Liver (tissue), 3 donors: ENCODE data around the gene BANP.
"Not testable (repeated sequence)": the region's sequence is repeated elsewhere in the genome, so short reads cannot be mapped to it uniquely, and the experiment has no call there.

ENCODE experiments used
- FOXA1 ChIP-seq: IDR thresholded peaks from 2 replicates; pipeline ENCODE4 v1.6.1; 2016; ENCODE audit warnings: antibody characterized with exemption
- GABPA ChIP-seq, 2 donors: IDR thresholded peaks in 1 of 2; conservative IDR thresholded peaks in 1 of 2; 2 replicates each; pipeline ENCODE4 v1.6.1; 2016; ENCODE audit warnings: antibody characterized with exemption in 2 of 2, mild to moderate bottlenecking in 1 of 2, moderate library complexity in 1 of 2
- JUND ChIP-seq, 2 donors: IDR thresholded peaks; 2 replicates each; pipeline ENCODE4 v1.6.1; 2016; ENCODE audit warnings: antibody characterized with exemption in 2 of 2
- RAD21 ChIP-seq, 2 donors: IDR thresholded peaks; 2 replicates each; pipeline ENCODE4 v1.6.1; 2016; ENCODE audit warnings: antibody characterized with exemption in 2 of 2, mild to moderate bottlenecking in 2 of 2
- YY1 ChIP-seq: IDR thresholded peaks from 2 replicates; pipeline ENCODE4 v1.6.1; 2016; ENCODE audit warnings: antibody characterized with exemption, mild to moderate bottlenecking
- TF ChIP-seq, protein P1 (sequence below): fragments of 150-350 bp; IDR thresholded peaks from 2 replicates; pipeline ENCODE4 v1.5.1; 2017; ENCODE audit warnings: improper control_type of control experiment, low read depth, low read length; ENCODE audit not compliant: missing input control
- TF ChIP-seq, protein P2 (sequence below): IDR thresholded peaks from 2 replicates; pipeline ENCODE4 v1.6.1; 2016; ENCODE audit warnings: antibody characterized with exemption
- TF ChIP-seq, protein P3 (sequence below): IDR thresholded peaks from 2 replicates; pipeline ENCODE4 v1.6.1; 2016; ENCODE audit warnings: antibody characterized with exemption
- TF ChIP-seq, protein P4 (sequence below): IDR thresholded peaks from 2 replicates; pipeline ENCODE4 v1.6.1; 2016; ENCODE audit warnings: antibody characterized with exemption
- TF ChIP-seq, protein P5 (sequence below): IDR thresholded peaks from 2 replicates; pipeline ENCODE4 v1.6.1; 2016; ENCODE audit warnings: antibody characterized with exemption, mild to moderate bottlenecking
- donor health status: healthy.
- donor health status: healthy.

DNA sequence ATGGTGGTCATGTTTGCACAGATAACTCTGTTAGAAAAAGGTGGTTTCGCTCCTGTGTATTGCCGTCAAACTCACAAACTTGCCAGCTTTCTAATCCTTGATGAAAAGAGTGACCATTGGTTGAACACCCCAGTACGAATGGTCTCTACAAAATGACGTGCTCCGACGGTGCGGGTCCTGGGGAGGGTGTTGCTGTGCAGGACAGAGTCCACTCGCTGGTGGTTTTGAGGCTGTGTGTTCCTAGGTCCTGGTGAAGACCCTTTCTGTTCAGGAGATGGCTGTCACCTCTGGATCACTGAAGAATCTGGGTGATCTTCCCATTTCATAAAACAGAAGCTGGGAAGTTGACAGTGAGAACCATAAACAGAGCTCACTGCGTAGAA lies 87.3 kb downstream of the BANP start:
- TF ChIP-seq, protein P1, sequence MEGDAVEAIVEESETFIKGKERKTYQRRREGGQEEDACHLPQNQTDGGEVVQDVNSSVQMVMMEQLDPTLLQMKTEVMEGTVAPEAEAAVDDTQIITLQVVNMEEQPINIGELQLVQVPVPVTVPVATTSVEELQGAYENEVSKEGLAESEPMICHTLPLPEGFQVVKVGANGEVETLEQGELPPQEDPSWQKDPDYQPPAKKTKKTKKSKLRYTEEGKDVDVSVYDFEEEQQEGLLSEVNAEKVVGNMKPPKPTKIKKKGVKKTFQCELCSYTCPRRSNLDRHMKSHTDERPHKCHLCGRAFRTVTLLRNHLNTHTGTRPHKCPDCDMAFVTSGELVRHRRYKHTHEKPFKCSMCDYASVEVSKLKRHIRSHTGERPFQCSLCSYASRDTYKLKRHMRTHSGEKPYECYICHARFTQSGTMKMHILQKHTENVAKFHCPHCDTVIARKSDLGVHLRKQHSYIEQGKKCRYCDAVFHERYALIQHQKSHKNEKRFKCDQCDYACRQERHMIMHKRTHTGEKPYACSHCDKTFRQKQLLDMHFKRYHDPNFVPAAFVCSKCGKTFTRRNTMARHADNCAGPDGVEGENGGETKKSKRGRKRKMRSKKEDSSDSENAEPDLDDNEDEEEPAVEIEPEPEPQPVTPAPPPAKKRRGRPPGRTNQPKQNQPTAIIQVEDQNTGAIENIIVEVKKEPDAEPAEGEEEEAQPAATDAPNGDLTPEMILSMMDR = not testable (repeated sequence)
- not testable (repeated sequence) for TF ChIP-seq YY1; FOXA1; GABPA (IDR thresholded peaks at IDR 0.05 in 1 of 2, conservative IDR thresholded peaks at IDR 0.05 in 1 of 2); RAD21 (IDR thresholded peaks at IDR 0.05); JUND (IDR thresholded peaks at IDR 0.05)
- TF ChIP-seq, protein P2, sequence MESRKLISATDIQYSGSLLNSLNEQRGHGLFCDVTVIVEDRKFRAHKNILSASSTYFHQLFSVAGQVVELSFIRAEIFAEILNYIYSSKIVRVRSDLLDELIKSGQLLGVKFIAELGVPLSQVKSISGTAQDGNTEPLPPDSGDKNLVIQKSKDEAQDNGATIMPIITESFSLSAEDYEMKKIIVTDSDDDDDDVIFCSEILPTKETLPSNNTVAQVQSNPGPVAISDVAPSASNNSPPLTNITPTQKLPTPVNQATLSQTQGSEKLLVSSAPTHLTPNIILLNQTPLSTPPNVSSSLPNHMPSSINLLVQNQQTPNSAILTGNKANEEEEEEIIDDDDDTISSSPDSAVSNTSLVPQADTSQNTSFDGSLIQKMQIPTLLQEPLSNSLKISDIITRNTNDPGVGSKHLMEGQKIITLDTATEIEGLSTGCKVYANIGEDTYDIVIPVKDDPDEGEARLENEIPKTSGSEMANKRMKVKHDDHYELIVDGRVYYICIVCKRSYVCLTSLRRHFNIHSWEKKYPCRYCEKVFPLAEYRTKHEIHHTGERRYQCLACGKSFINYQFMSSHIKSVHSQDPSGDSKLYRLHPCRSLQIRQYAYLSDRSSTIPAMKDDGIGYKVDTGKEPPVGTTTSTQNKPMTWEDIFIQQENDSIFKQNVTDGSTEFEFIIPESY = not testable (repeated sequence)
- TF ChIP-seq, protein P3, sequence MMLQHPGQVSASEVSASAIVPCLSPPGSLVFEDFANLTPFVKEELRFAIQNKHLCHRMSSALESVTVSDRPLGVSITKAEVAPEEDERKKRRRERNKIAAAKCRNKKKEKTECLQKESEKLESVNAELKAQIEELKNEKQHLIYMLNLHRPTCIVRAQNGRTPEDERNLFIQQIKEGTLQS = not testable (repeated sequence)
- TF ChIP-seq, protein P4, sequence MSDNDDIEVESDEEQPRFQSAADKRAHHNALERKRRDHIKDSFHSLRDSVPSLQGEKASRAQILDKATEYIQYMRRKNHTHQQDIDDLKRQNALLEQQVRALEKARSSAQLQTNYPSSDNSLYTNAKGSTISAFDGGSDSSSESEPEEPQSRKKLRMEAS = not testable (repeated sequence)
- TF ChIP-seq, protein P5, sequence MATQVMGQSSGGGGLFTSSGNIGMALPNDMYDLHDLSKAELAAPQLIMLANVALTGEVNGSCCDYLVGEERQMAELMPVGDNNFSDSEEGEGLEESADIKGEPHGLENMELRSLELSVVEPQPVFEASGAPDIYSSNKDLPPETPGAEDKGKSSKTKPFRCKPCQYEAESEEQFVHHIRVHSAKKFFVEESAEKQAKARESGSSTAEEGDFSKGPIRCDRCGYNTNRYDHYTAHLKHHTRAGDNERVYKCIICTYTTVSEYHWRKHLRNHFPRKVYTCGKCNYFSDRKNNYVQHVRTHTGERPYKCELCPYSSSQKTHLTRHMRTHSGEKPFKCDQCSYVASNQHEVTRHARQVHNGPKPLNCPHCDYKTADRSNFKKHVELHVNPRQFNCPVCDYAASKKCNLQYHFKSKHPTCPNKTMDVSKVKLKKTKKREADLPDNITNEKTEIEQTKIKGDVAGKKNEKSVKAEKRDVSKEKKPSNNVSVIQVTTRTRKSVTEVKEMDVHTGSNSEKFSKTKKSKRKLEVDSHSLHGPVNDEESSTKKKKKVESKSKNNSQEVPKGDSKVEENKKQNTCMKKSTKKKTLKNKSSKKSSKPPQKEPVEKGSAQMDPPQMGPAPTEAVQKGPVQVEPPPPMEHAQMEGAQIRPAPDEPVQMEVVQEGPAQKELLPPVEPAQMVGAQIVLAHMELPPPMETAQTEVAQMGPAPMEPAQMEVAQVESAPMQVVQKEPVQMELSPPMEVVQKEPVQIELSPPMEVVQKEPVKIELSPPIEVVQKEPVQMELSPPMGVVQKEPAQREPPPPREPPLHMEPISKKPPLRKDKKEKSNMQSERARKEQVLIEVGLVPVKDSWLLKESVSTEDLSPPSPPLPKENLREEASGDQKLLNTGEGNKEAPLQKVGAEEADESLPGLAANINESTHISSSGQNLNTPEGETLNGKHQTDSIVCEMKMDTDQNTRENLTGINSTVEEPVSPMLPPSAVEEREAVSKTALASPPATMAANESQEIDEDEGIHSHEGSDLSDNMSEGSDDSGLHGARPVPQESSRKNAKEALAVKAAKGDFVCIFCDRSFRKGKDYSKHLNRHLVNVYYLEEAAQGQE = not testable (repeated sequence)
